T-cell (primary cell): ENCODE data around the gene RAB20. TPM values are rescaled to one million over a fixed set of nuclear protein-coding genes. Genes with fewer than 3 reads are reported as not detected.

Experiments
- ATAC-seq, 4 experiments: fragments of 200-7000 bp in 3 of 4; fragments of 150-1000 bp in 1 of 4; cut with Tn5 transposase; replicated peaks in 1 of 4; 1 replicate in 3 of 4; 2 replicates in 1 of 4; pipeline ENCODE4 v1.10.0; 2021; ENCODE audit warnings: moderate library complexity in 3 of 4, mild to moderate bottlenecking in 2 of 4, moderate number of reproducible peaks in 1 of 4
- CTCF ChIA-PET, 2 donors: fragments of 300-600 bp; sonication (Branson Sonifier 250); formaldehyde crosslinking; loops; one replicate each; lab custom pipeline; 2022; ENCODE audit warnings: antibody characterized with exemption in 2 of 2; lab: Charles Lee
- POLR2A ChIA-PET, 2 donors: fragments of 300-600 bp; sonication (Branson Sonifier 250); formaldehyde crosslinking; loops; one replicate each; lab custom pipeline; 2022; ENCODE audit warnings: antibody characterized with exemption in 2 of 2; lab: Charles Lee
- DNase-seq, 35 experiments: peaks; one replicate each; pipeline versions ENCODE4 v3.0.0 to v3.0.0-alpha.2; 2013 to 2023
- H3K27ac ChIP-seq: one replicate; pipeline ENCODE4 v1.5.1; 2013; ENCODE audit warnings: low read length
- H3K27me3 ChIP-seq, 2 experiments: replicated peaks in 1 of 2; 1 replicate in 1 of 2; 2 replicates in 1 of 2; pipeline versions ENCODE4 v1.6.1 to v1.7.0; 2013; ENCODE audit warnings: low read length in 1 of 2, mixed read lengths in 1 of 2; ENCODE audit not compliant: control insufficient read depth in 2 of 2, insufficient read depth in 2 of 2; ENCODE audit errors: extremely low read depth in 1 of 2
- H3K36me3 ChIP-seq, 2 donors: 1 replicate in 1 of 2; 2 replicates in 1 of 2; pipeline versions ENCODE4 v1.6.1 to v1.7.0; 2013; ENCODE audit warnings: low read length in 1 of 2; ENCODE audit not compliant: control insufficient read depth in 2 of 2, insufficient read depth in 1 of 2; ENCODE audit errors: extremely low read depth in 1 of 2
- H3K4me1 ChIP-seq, 2 experiments: 1 replicate in 1 of 2; 2 replicates in 1 of 2; pipeline versions ENCODE4 v1.6.1 to v1.7.0; 2013; ENCODE audit warnings: low read length in 2 of 2, mixed read lengths in 1 of 2; ENCODE audit not compliant: insufficient read depth in 2 of 2, control insufficient read depth in 1 of 2; ENCODE audit errors: extremely low read depth in 1 of 2
- H3K4me3 ChIP-seq, 2 donors: 1 replicate in 1 of 2; 2 replicates in 1 of 2; pipeline versions ENCODE4 v1.5.1 to v1.7.0; 2013; ENCODE audit warnings: mild to moderate bottlenecking in 2 of 2, low read length in 1 of 2, moderate library complexity in 1 of 2; ENCODE audit not compliant: control insufficient read depth in 1 of 2; ENCODE audit errors: extremely low read depth in 1 of 2
- H3K9me3 ChIP-seq: 2 replicates; pipeline ENCODE4 v1.7.0; 2013
- H3K27ac Mint-ChIP-seq, 2 donors: one replicate each; pipeline ENCODE4 v1.8.0; 2020 to 2021; ENCODE audit warnings: mild to moderate bottlenecking in 2 of 2, mixed read lengths in 2 of 2
- H3K27me3 Mint-ChIP-seq, 2 donors: one replicate each; pipeline ENCODE4 v1.8.0; 2021 to 2022; ENCODE audit warnings: mixed read lengths in 2 of 2
- H3K36me3 Mint-ChIP-seq: one replicate; pipeline ENCODE4 v1.8.0; 2021; ENCODE audit warnings: mixed read lengths
- H3K4me1 Mint-ChIP-seq, 3 donors: one replicate each; pipeline ENCODE4 v1.8.0; 2020 to 2022; ENCODE audit warnings: mixed read lengths in 3 of 3, mild to moderate bottlenecking in 1 of 3
- H3K4me3 Mint-ChIP-seq, 3 donors: one replicate each; pipeline ENCODE4 v1.8.0; 2020 to 2022; ENCODE audit warnings: mild to moderate bottlenecking in 3 of 3, mixed read lengths in 3 of 3, moderate library complexity in 3 of 3
- H3K9me3 Mint-ChIP-seq, 3 donors: one replicate each; pipeline ENCODE4 v1.8.0; 2020 to 2022; ENCODE audit warnings: mixed read lengths in 3 of 3
- WGBS: methylation state at CpG from one replicate; pipeline ENCODE4 v1.1.5; 2013; ENCODE audit warnings: missing lambda C conversion rate; ENCODE audit not compliant: insufficient coverage; 5-methylcytosine and 5-hydroxymethylcytosine counted together
- total RNA-seq, 35 experiments: library from RNA in 6 of 35; stranded (reverse) in 6 of 35; fragments of 120-200 nt in 1 of 35; gene quantifications; one replicate each; pipeline versions ENCODE4 v1.2.1 to v1.2.4 and lab custom pipeline; 2013 to 2026

RAB20 gene
- total RNA-seq, 5 donors from 2014 or later (not counting 1 experiment from before 2014, with no cell fraction given), result 0.47 to 3.1 (median 2.1) TPM

GRCh38 chr13:110562696-110563462 is 1.4 kb upstream of the RAB20 start:
- ATAC-seq, result no peak

GRCh38 chr13:110562036-110562597 is 595 bp upstream of the RAB20 start:
- Histone ChIP-seq H3K27ac (peak overlapping the region; percentile 13), H3K27me3 (peaks cover 0 to 15% of the 10 kb centered on the region in 2 experiments), H3K4me3 (peak overlapping the region; percentile 68 to 82), H3K9me3 (no peaks in the 10 kb centered on the region), H3K36me3 (no peaks in the 10 kb centered on the region), H3K4me1 (peaks cover 0 to 20% of the 10 kb centered on the region in 2 experiments)
- peaks cover 0 to 5% (median 0%) of the 10 kb centered on the region in 3 donors for H3K9me3 Mint-ChIP-seq
- DNase-seq, result peak in 1 of 35 experiments; percentile 50
- WGBS, result 23% methylated on average over 19 of the region's 24 CpGs
- ChIA-PET CTCF (interaction anchor here in 1 of 2 donors (0.6 to 1.2 kb wide), 3 partner anchors 15 to 116 kb away, joined by 3 read pairs; no protein-coding TSS in a partner anchor), POLR2A (no interaction called here)
- peak overlapping the region; percentile 79 to 90 for H3K27ac Mint-ChIP-seq
- peaks cover under 1% of the 10 kb centered on the region for H3K36me3 Mint-ChIP-seq
- peaks cover 3 to 4% of the 10 kb centered on the region in 2 donors for H3K27me3 Mint-ChIP-seq
- H3K4me3 Mint-ChIP-seq, result peak overlapping the region; percentile 89 to 98 (median 90)
- ATAC-seq, result peak; percentile 46 to 57 (median 50)
- peaks cover 16 to 32% (median 25%) of the 10 kb centered on the region in 3 donors for H3K4me1 Mint-ChIP-seq

More at GRCh38 chr13:110562696-110563462, 1.4 kb upstream of the RAB20 start:
- 92% methylated on average over 10 of the region's 17 CpGs for WGBS
- ChIA-PET POLR2A (no interaction called here), CTCF (interaction anchor here in 1 of 2 donors (0.6 to 1.2 kb wide), 2 partner anchors 16 to 107 kb away, joined by 3 read pairs; no protein-coding TSS in a partner anchor)
- no peaks in the 10 kb centered on the region for H3K36me3 Mint-ChIP-seq
- H3K4me3 Mint-ChIP-seq, result peak overlapping the region; percentile 89 to 98 (median 90)
- H3K4me1 Mint-ChIP-seq, result peaks cover 16 to 32% (median 25%) of the 10 kb centered on the region in 3 donors
- peak overlapping the region in 1 of 2 donors; percentile 68 for H3K4me3 ChIP-seq
- no peaks in the 10 kb centered on the region for H3K9me3 ChIP-seq
- no peak overlapping the region for H3K27ac ChIP-seq
- H3K36me3 ChIP-seq, result no peaks in the 10 kb centered on the region
- H3K4me1 ChIP-seq, result peaks cover 0 to 20% of the 10 kb centered on the region in 2 experiments
- H3K27me3 Mint-ChIP-seq, result peaks cover 4 to 8% of the 10 kb centered on the region in 2 donors
- peaks cover 0 to 16% of the 10 kb centered on the region in 2 experiments for H3K27me3 ChIP-seq
- DNase-seq, result no peak
- peaks cover 0 to 4% (median 0%) of the 10 kb centered on the region in 3 donors for H3K9me3 Mint-ChIP-seq
- H3K27ac Mint-ChIP-seq, result no peak overlapping the region

- Mint-ChIP-seq H3K9me3 (peaks cover 0 to 7% (median 0%) of the 10 kb centered on the region in 3 donors), H3K36me3 (peaks cover 5% of the 10 kb centered on the region), H3K4me3 (peak overlapping the region; percentile 71 to 89 (median 85)), H3K27ac (peak overlapping the region; percentile 76 to 86), H3K27me3 (peaks cover 3% of the 10 kb centered on the region in 2 donors), H3K4me1 (peaks cover 16 to 40% (median 27%) of the 10 kb centered on the region in 3 donors)
- no peaks in the 10 kb centered on the region for H3K9me3 ChIP-seq
- WGBS, result 6% methylated on average over 29 of the region's 29 CpGs
- peak overlapping the region; percentile 68 to 74 for H3K4me3 ChIP-seq
- H3K27ac ChIP-seq, result peak overlapping the region; percentile 45
- H3K27me3 ChIP-seq, result peaks cover 0 to 12% of the 10 kb centered on the region in 2 experiments
- DNase-seq (peak in 6 of 35 experiments; percentile 3 to 45 (median 9)), ATAC-seq (peak in 2 of 4 experiments; percentile 11 to 40)
- no peaks in the 10 kb centered on the region for H3K36me3 ChIP-seq
- CTCF ChIA-PET, result no interaction called here
- POLR2A ChIA-PET, result no interaction called here
- H3K4me1 ChIP-seq, result peaks cover 0 to 20% of the 10 kb centered on the region in 2 experiments
These were observed 750 bp downstream of the RAB20 start for GRCh38 chr13:110560601-110561343.

DNA sequence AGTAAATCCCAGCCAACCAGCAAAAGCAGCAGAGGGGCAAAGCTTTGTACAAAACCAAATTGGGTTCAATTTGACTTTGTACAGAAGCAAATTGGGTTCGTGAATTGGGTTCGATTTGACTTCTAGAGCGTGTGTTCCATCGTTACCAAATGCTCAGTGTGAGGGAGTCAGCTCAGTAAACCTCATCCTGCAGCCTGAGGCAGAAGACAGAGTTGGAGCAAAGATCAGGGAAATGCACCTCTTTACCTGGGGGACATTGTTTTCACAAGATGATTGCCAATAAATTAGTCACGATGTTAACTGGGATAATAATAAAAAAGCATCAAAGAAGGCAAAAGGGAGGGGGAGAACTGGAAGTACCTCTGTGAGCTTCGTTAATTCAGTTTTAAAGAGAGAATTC is 1.5 kb downstream of the RAB20 start:
- no peaks in the 10 kb centered on the region for H3K36me3 ChIP-seq
- H3K4me1 ChIP-seq, result peaks cover 0 to 20% of the 10 kb centered on the region in 2 experiments
- H3K27me3 Mint-ChIP-seq, result peaks cover 3% of the 10 kb centered on the region in 2 donors
- CTCF ChIA-PET, result no interaction called here
- DNase-seq, result no peak
- peaks cover 5% of the 10 kb centered on the region for H3K36me3 Mint-ChIP-seq
- ATAC-seq, result no peak
- peaks cover 16 to 41% (median 31%) of the 10 kb centered on the region in 3 donors for H3K4me1 Mint-ChIP-seq
- peaks cover 0 to 12% of the 10 kb centered on the region in 2 experiments for H3K27me3 ChIP-seq
- POLR2A ChIA-PET, result no interaction called here
- H3K9me3 ChIP-seq, result no peaks in the 10 kb centered on the region
- H3K4me3 ChIP-seq, result no peak overlapping the region
- 87% methylated on average over 4 of the region's 6 CpGs for WGBS
- H3K9me3 Mint-ChIP-seq, result peaks cover 0 to 7% (median 0%) of the 10 kb centered on the region in 3 donors
- no peak overlapping the region for H3K27ac ChIP-seq
- peak overlapping the region; percentile 46 to 89 (median 71) for H3K4me3 Mint-ChIP-seq
- peak overlapping the region; percentile 11 to 76 for H3K27ac Mint-ChIP-seq

DNA sequence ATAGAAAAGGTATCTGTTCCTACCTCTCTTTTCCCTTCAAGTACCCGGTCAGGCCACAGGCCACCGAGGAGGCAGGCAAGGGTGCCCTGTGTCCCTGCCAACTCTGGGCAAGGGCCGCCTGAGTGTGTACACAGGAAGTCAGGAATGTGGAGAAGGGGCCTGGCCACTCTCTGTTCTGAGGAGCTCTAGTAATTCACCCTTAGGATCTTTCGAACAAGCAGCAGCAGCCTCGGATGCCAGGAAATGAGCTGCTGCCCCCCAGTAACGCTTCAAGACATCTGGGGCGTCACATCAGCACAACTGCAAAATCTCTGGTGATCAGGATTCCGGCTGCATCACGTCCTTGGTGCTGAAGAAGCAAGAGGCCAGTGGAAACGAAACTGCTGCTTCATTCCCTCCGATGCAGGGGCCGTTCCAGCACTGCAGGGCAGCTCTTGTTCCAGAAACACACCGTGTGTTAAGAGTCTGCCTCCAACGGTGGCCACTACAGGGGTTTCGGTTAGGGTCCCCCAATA is 2.0 kb downstream of the RAB20 start:
- ChIA-PET CTCF (no interaction called here), POLR2A (no interaction called here)
- Mint-ChIP-seq H3K9me3 (peaks cover 0 to 7% (median 0%) of the 10 kb centered on the region in 3 donors), H3K36me3 (peaks cover 5% of the 10 kb centered on the region), H3K4me3 (peak overlapping the region in 2 of 3 donors; percentile 46 to 71), H3K4me1 (peaks cover 16 to 40% (median 31%) of the 10 kb centered on the region in 3 donors), H3K27me3 (no peaks in the 10 kb centered on the region), H3K27ac (peak overlapping the region in 1 of 2 donors; percentile 44)
- H3K27ac ChIP-seq, result no peak overlapping the region
- H3K4me3 ChIP-seq, result no peak overlapping the region
- ATAC-seq (no peak), DNase-seq (no peak)
- peaks cover 0 to 8% of the 10 kb centered on the region in 2 experiments for H3K27me3 ChIP-seq
- 87% methylated on average over 13 of the region's 15 CpGs for WGBS
- peaks cover 0 to 20% of the 10 kb centered on the region in 2 experiments for H3K4me1 ChIP-seq
- no peaks in the 10 kb centered on the region for H3K9me3 ChIP-seq
- H3K36me3 ChIP-seq, result no peaks in the 10 kb centered on the region
